ENCODE data around the gene OLFM2. TPM values are rescaled to one million over a fixed set of nuclear protein-coding genes. Genes with fewer than 3 reads are reported as not detected.

OLFM2 gene
- total and polyA plus RNA-seq, 9 of the 15 experiments (the other 6 are each of a cell fraction or from before 2014, with no cell fraction given): 0.10 to 0.33 (median 0.23) TPM; not detected in 4

GRCh38 chr19:9818734-9819595 is 117.3 kb downstream of the OLFM2 start, which contains the start of gene FBXL12 (continued):
- no peak; the same call in 1 of the 2 replicates for TF ChIP-seq ETS1 (conservative IDR thresholded peaks at IDR 0.05; ENCODE audit: control insufficient read depth, low read depth, low read length)
- TF ChIP-seq ARNT (IDR thresholded peaks at IDR 0.05): no peak
- TF ChIP-seq PURB (CRISPR knock-in tag; IDR thresholded peaks at IDR 0.05; ENCODE audit: low read depth): no peak
- no peak for TF ChIP-seq ZNF23 (CRISPR knock-in tag; IDR thresholded peaks at IDR 0.05)
- no peak for TF ChIP-seq KLF16 (IDR thresholded peaks at IDR 0.05)
- TF ChIP-seq KLF13 (tag; IDR thresholded peaks at IDR 0.05; ENCODE audit: borderline replicate concordance, low read depth): no peak
- TF ChIP-seq E2F6 (IDR thresholded peaks at IDR 0.05; ENCODE audit: borderline replicate concordance in 1 of 2, extremely low read depth in 1 of 2, insufficient read depth in 1 of 2, insufficient read length in 1 of 2, low read depth in 1 of 2, low read length in 1 of 2, poor library complexity in 1 of 2, severe bottlenecking in 1 of 2): peak; percentile 21 to 35
- no peak for TF ChIP-seq FOXM1 (IDR thresholded peaks at IDR 0.05; ENCODE audit: low read depth)
- TF ChIP-seq FOXM1 (CRISPR knock-in tag; IDR thresholded peaks at IDR 0.05; ENCODE audit: low read depth): 0 out of 2 replicates have a peak, but pooled peaks have one; percentile 73
- no peak for TF ChIP-seq E4F1 (CRISPR knock-in tag; IDR thresholded peaks at IDR 0.05; ENCODE audit: borderline replicate concordance)
- no peak for TF ChIP-seq REST (IDR thresholded peaks at IDR 0.05; ENCODE audit: borderline replicate concordance)
- no peak for TF ChIP-seq REST (CRISPR knock-in tag; IDR thresholded peaks at IDR 0.05; ENCODE audit: low read depth)
- TF ChIP-seq PPARD (CRISPR knock-in tag; IDR thresholded peaks at IDR 0.05): no peak
